Fibroblast of pulmonary artery (primary cell): ENCODE measurements around the gene KCMF1.

Experiments
- DNase-seq: peaks from one replicate; pipeline ENCODE4 v3.0.0-alpha.2; 2010; ENCODE audit warnings: low read depth
- H3K4me3 ChIP-seq: replicated peaks from 2 replicates; pipeline ENCODE4 v1.5.1; 2011; ENCODE audit warnings: low read depth, mild to moderate bottlenecking, control low read depth, low read length, moderate library complexity
- CTCF ChIP-seq: IDR thresholded peaks from 2 replicates; pipeline ENCODE4 v1.5.1; 2011; ENCODE audit warnings: mild to moderate bottlenecking, control low read depth, low read length, inconsistent platforms; ENCODE audit errors: missing control alignments

The KCMF1 gene

GRCh38 chr2:85012855-85013254, 41.9 kb downstream of the KCMF1 start:
- no peak overlapping the region for H3K4me3 ChIP-seq
- TF ChIP-seq CTCF: no peak
- DNase-seq: no peak

DNA sequence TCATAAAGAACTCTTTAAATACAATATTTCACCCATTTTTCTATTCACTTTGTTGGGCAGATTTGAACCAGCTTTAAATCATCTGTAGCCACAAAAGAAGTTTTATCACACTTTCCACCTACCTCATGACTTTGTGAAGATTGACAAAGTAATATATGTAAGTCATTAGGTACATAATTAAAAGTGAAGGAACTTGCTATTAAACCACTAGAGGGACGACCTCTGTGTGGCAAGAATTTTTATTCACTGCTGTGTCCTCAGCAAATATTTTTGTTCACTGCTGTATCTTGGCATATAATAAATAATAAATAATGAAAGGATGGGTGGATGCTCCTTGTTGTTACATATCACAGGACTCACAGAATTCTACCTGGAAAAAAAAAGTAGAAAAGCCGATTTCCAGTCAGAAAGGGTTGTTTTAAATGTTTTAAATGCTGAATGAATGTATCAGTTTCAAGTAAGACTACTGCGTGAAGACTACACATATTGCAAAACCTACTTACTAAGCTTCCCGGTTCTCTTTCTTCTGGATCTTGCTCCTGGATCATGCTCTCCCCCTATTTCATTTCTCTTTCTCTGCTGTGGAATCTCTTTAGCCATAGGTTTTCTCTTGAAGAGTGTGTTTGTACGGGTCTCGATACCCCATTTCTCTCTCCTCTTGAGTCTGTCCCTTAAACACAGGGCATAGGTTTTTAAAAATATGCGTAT, 44.8 kb downstream of the KCMF1 start:
- peak; percentile 34 for DNase-seq
- TF ChIP-seq CTCF: peak; percentile 31
- H3K4me3 ChIP-seq: no peak overlapping the region

GRCh38 chr2:85016446-85016845, 45.5 kb downstream of the KCMF1 start:
- no peak for DNase-seq
- no peak overlapping the region for H3K4me3 ChIP-seq

DNA sequence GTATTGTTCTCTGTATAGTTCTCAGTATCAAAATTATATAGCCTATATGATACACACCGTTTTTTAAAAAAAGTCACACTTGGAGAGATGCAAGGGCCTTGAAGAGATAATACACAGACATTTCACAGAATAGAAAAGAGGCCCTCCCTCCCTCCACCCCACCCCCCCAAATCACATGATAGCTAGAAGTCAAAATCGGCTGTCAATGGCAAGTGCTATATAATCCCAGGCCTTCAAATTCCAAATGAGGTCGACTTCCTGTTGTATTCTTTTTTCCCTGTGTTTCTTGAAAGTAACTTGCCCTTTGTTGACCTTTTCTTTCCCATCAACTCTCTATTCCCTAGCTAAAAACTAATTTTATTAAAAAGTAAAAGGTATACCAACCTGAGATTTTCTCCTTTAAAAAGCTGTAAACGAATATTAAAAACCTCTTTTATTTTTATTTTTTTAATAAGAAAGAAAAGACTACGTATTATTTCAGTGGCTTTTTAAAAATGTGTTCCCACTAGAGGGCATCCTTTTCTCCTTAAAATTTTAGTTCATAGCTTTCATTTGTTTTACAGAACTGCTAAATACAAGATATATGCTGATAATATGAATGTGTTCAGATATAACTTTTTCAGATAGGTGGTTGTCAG, 46.6 kb downstream of the KCMF1 start:
- TF ChIP-seq CTCF: peak; percentile 39
- H3K4me3 ChIP-seq: no peak overlapping the region
- peak; percentile 49 for DNase-seq

More at GRCh38 chr2:85016446-85016845, 45.5 kb downstream of the KCMF1 start:
- TF ChIP-seq CTCF: no peak

DNA sequence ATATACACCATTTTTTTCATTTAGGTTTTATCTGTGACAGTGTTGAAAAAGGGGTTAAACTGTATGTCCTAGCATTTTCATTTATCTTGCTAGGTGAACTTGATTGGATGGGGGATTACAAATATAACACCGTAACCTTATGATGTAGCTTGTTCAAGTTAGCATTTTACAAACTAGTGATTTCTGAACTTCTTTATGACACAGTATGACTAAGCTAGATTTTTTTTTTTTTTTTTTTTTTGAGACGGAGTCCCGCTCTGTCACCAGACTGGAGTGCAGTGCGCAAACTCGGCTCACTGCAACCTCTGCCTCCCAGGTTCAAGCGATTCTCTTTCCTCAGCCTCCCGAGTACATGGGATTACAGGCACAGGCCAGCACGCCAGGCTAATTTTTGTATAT, 47.1 kb downstream of the KCMF1 start:
- TF ChIP-seq CTCF: no peak
- H3K4me3 ChIP-seq: no peak overlapping the region
- DNase-seq: no peak

GRCh38 chr2:85019121-85019520, 48.2 kb downstream of the KCMF1 start:
- H3K4me3 ChIP-seq: no peak overlapping the region
- no peak for DNase-seq
- TF ChIP-seq CTCF: no peak

DNA sequence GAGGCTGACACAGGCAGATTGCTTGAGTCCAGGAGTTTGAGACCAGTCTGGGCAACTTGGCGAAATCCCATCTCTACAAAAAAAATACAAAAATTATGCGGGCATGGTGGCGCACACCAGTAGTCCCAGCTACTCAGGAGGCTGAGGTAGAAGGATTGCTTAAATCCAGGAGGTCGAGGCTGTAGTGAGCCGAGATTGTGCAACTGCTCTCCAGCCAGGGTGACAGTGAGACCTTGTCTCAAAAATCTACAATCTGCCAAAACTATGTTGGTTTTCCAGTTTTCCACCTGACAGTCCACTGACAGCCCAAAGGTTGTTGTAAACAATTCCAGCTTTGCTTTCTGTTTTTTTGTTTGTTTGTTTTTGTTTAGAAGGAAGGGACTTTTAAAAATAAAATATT, 51.3 kb downstream of the KCMF1 start:
- no peak for DNase-seq
- no peak for TF ChIP-seq CTCF
- H3K4me3 ChIP-seq: no peak overlapping the region
